Suprapubic skin (tissue), 4 donors: ENCODE data around the gene ASB6.

Experiments
- CTCF ChIP-seq, 2 donors: fragments of 200-600 bp in 1 of 2; fragments of 450-650 bp in 1 of 2; sonication (generic) in 1 of 2; IDR thresholded peaks; one replicate each; pipeline ENCODE4 v1.5.1; 2016 to 2019; ENCODE audit warnings: antibody characterized with exemption in 2 of 2, mild to moderate bottlenecking in 1 of 2, moderate library complexity in 1 of 2
- EP300 ChIP-seq: sonication (generic); formaldehyde crosslinking; IDR thresholded peaks from one replicate; pipeline ENCODE4 v1.6.1; 2017; ENCODE audit warnings: antibody characterized with exemption
- POLR2A ChIP-seq, 2 donors: fragments of 450-650 bp; IDR thresholded peaks; one replicate each; pipeline ENCODE4 v1.6.1; 2017; ENCODE audit warnings: antibody characterized with exemption in 2 of 2, mild to moderate bottlenecking in 2 of 2, moderate library complexity in 2 of 2
- POLR2AphosphoS5 ChIP-seq, 3 donors: sonication (generic); formaldehyde crosslinking; IDR thresholded peaks; one replicate each; pipeline ENCODE4 v1.6.1; 2017; ENCODE audit warnings: antibody characterized with exemption in 3 of 3

GRCh38 chr9:129655696-129656095 lies 13.7 kb upstream of the ASB6 start:
- TF ChIP-seq CTCF (IDR thresholded peaks at IDR 0.05) (no peak), EP300 (no peak), POLR2A (IDR thresholded peaks at IDR 0.05) (no peak), POLR2AphosphoS5 (IDR thresholded peaks at IDR 0.05) (no peak)
